ENCODE measurements around the gene NDUFS3.

DNA sequence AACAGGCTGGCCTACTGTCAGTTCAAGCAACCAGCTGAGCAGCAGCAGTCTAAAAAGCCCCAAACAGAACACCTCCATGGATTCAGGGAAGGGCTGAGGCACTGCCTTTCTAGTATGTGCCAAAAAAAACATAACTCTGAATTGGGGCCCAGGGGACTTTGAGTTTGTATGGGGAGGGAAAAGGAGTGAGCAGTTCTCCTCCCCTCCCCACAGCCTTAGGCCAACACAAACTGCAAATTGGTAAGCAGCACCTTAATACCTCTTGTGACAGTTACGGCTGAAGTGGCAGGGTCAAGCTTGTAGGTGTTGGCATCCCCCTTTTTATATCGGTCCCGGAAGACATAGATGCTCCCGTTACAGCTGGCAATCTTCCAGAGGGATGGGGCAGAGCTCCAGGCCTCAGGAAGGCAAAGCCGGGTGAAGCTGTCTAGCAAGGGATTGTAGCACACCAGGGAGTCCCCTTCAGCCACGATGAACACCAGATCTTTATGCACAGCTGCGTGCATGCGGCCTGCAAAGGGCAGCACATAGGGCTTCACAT is 6.1 kb upstream of the NDUFS3 start:
- TF ChIP-seq EZH2 (IDR thresholded peaks at IDR 0.05; ENCODE audit: borderline replicate concordance, low read length), result no peak
- TF ChIP-seq, protein P1, sequence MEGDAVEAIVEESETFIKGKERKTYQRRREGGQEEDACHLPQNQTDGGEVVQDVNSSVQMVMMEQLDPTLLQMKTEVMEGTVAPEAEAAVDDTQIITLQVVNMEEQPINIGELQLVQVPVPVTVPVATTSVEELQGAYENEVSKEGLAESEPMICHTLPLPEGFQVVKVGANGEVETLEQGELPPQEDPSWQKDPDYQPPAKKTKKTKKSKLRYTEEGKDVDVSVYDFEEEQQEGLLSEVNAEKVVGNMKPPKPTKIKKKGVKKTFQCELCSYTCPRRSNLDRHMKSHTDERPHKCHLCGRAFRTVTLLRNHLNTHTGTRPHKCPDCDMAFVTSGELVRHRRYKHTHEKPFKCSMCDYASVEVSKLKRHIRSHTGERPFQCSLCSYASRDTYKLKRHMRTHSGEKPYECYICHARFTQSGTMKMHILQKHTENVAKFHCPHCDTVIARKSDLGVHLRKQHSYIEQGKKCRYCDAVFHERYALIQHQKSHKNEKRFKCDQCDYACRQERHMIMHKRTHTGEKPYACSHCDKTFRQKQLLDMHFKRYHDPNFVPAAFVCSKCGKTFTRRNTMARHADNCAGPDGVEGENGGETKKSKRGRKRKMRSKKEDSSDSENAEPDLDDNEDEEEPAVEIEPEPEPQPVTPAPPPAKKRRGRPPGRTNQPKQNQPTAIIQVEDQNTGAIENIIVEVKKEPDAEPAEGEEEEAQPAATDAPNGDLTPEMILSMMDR (IDR thresholded peaks at IDR 0.05; ENCODE audit: low read length), result no peak
